Stomach (tissue), 19 donors: ENCODE data around the gene THBS4. TPM values are rescaled to one million over a fixed set of nuclear protein-coding genes. Genes with fewer than 3 reads are reported as not detected.

Experiments
- DNase-seq, 2 donors: peaks; one replicate each; pipeline versions ENCODE4 v3.0.0 to v3.0.0-alpha.2; 2013 to 2019
- H3K27ac ChIP-seq, 5 donors: fragments of 200-600 bp in 4 of 5; sonication (generic) in 4 of 5; one replicate each; pipeline ENCODE4 v1.5.1; 2013 to 2019; ENCODE audit warnings: mild to moderate bottlenecking in 1 of 5, moderate library complexity in 1 of 5
- H3K27me3 ChIP-seq, 3 donors: fragments of 200-600 bp; sonication (generic); one replicate each; pipeline ENCODE4 v1.5.1; 2017 to 2019; ENCODE audit warnings: mixed run types in 1 of 3
- H3K36me3 ChIP-seq, 4 donors: fragments of 200-600 bp; sonication (generic); 1 replicate in 3 of 4; 2 replicates in 1 of 4; pipeline ENCODE4 v1.5.1; 2016 to 2019
- H3K4me1 ChIP-seq, 4 donors: fragments of 200-600 bp; sonication (generic); one replicate each; pipeline ENCODE4 v1.5.1; 2016 to 2019
- H3K4me3 ChIP-seq, 4 donors: fragments of 200-600 bp; sonication (generic) in 3 of 4; one replicate each; pipeline ENCODE4 v1.5.1; 2016 to 2019; ENCODE audit warnings: mild to moderate bottlenecking in 1 of 4
- H3K9me3 ChIP-seq, 4 donors: fragments of 200-600 bp; sonication (generic); one replicate each; pipeline ENCODE4 v1.5.1; 2016 to 2019
- EP300 ChIP-seq: sonication (generic); formaldehyde crosslinking; IDR thresholded peaks from one replicate; pipeline ENCODE4 v1.6.1; 2017; ENCODE audit warnings: antibody characterized with exemption
- POLR2A ChIP-seq, 4 donors: fragments of 450-650 bp; IDR thresholded peaks; one replicate each; pipeline ENCODE4 v1.6.1; 2016; ENCODE audit warnings: antibody characterized with exemption in 4 of 4, control low read depth in 2 of 4, mild to moderate bottlenecking in 1 of 4, moderate library complexity in 1 of 4
- POLR2AphosphoS5 ChIP-seq, 3 donors: sonication (generic); formaldehyde crosslinking; IDR thresholded peaks; one replicate each; pipeline ENCODE4 v1.6.1; 2016; ENCODE audit warnings: antibody characterized with exemption in 3 of 3
- WGBS, 5 donors: extraction: QIAGEN DNeasy Blood & Tissue Kit in 3 of 5; methylation state at CpG; one replicate each; pipeline versions ENCODE4 v1.1.5 to v1.1.7; 2013 to 2018; 5-methylcytosine and 5-hydroxymethylcytosine counted together
- intact Hi-C: fragments of 100-400 bp; cut with DNase I; formaldehyde crosslinking; loops from one replicate; pipeline ENCODE4 v1.15.1; 2023; ENCODE audit warnings: low total_unique reads
- long read RNA-seq, 10 donors: transcript quantifications; one replicate each; lab custom pipeline, GENCODE V29; 2026
- polyA plus RNA-seq, 3 donors: library from polyadenylated mRNA; stranded (reverse); fragments of 200-250 nt; gene quantifications; one replicate each; pipeline ENCODE4 v1.2.3, GENCODE V29; 2013
- total RNA-seq, 5 donors: library from RNA; depleted of rRNA; stranded (reverse); fragments of >200 nt; gene quantifications; one replicate each; pipeline versions ENCODE4 v1.1.0 to v1.2.3, GENCODE V29; 2014 to 2016
- TF ChIP-seq, protein P1 (sequence below), 7 experiments: fragments of 450-650 bp in 4 of 7; fragments of 200-600 bp in 3 of 7; sonication (generic) in 3 of 7; IDR thresholded peaks; one replicate each; pipeline ENCODE4 v1.5.1; 2016 to 2019; ENCODE audit warnings: antibody characterized with exemption in 7 of 7, control low read depth in 2 of 7, mild to moderate bottlenecking in 1 of 7
- donor health status: healthy with polysubstance abuse.
- donor health status: Bipolar disorder and iron deficiency.
- donor health status: healthy.

The THBS4 gene
- total RNA-seq (10 to 100 TPM in 1 of 5 donors, 1 to 10 TPM in 3, not detected in 1; 5.3 to 38.2 (median 7.2) TPM), polyA plus RNA-seq (1 to 10 TPM in 1 of 3 donors, under 1 TPM in 2; 0.19 to 9.8 (median 0.46) TPM)
- long read RNA-seq, donor 1, result 0 reads
- long read RNA-seq, donor 2, partial matches to known transcripts, result 0 of 1 reads
- long read RNA-seq, donor 2, other reads (novel, unspliced or antisense), result 0 of 1 reads
- long read RNA-seq, donor 3, partial matches to known transcripts, result 0 of 1 reads
- long read RNA-seq, donor 3, other reads (novel, unspliced or antisense), result 0 of 1 reads
- long read RNA-seq, donor 4, result 0 reads
- long read RNA-seq, donor 5, result 0 reads
- long read RNA-seq, donor 6, partial matches to known transcripts, result 0 of 1 reads
- long read RNA-seq, donor 6, other reads (novel, unspliced or antisense), result 0 of 1 reads
- long read RNA-seq, donor 7, partial matches to known transcripts, result 0 of 9 reads
- long read RNA-seq, donor 7, other reads (novel, unspliced or antisense), result 7 of 9 reads
- long read RNA-seq, donor 8, partial matches to known transcripts, result 0 of 1 reads
- long read RNA-seq, donor 8, other reads (novel, unspliced or antisense), result 0 of 1 reads
- long read RNA-seq, donor 9, result 0 reads
- long read RNA-seq, donor 10, result 0 reads

DNA sequence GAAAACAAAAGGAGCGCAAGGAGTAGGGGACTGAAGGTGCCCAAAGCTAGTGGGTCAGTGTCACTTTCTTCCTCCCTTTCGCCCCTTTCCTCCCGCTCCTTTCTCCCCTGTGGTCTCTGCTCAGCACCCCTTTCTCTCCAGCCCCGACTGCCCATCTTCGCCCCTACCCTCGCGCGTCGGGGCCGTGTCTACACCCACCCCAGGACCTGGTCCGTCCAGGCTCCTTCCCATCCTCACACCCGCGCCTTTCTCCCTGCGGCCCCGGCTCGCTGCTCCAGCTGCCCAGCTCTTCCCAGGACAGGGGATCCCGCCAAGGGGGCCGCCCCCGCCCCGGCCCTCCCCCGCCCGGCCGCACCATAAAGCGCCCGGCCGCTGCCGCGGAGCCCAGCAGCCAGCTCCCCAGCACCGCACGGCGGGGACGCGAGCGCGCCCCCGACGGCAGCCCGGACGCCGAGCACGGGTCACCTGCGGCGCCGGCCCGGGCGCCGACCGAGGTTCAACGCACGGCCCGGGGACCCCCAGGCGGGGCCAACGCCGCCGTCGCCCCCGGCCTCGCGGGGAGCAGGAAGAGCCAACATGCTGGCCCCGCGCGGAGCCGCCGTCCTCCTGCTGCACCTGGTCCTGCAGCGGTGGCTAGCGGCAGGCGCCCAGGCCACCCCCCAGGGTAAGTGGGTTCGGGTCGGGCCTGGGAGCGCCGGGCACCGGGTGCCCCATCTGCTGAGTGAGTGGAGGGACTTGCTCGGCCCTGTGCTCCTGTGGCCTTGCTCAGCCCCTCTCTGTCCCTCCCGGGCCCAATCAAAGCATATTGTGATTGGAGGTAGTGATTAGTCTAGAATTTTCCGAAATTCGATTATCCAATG is at the start of gene THBS4:
THBS4 (plus strand) TSS at position 387 of the 860 bp plus-strand sequence; CDS start at position 577, 190 bp downstream.
- 6 to 16% (median 7%) methylated on average over 24 to 76 of the region's 76 CpGs for WGBS, 5 donors
- TF ChIP-seq, protein P1, sequence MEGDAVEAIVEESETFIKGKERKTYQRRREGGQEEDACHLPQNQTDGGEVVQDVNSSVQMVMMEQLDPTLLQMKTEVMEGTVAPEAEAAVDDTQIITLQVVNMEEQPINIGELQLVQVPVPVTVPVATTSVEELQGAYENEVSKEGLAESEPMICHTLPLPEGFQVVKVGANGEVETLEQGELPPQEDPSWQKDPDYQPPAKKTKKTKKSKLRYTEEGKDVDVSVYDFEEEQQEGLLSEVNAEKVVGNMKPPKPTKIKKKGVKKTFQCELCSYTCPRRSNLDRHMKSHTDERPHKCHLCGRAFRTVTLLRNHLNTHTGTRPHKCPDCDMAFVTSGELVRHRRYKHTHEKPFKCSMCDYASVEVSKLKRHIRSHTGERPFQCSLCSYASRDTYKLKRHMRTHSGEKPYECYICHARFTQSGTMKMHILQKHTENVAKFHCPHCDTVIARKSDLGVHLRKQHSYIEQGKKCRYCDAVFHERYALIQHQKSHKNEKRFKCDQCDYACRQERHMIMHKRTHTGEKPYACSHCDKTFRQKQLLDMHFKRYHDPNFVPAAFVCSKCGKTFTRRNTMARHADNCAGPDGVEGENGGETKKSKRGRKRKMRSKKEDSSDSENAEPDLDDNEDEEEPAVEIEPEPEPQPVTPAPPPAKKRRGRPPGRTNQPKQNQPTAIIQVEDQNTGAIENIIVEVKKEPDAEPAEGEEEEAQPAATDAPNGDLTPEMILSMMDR (IDR thresholded peaks at IDR 0.05), result no peak
- TF ChIP-seq POLR2AphosphoS5 (IDR thresholded peaks at IDR 0.05) (no peak), POLR2A (IDR thresholded peaks at IDR 0.05) (no peak), EP300 (no peak)
- H3K36me3 ChIP-seq, result no peaks in the 10 kb centered on the region
- intact Hi-C loops, result no loop called here
- H3K4me1 ChIP-seq, result peaks cover 0 to 10% (median 6%) of the 10 kb centered on the region in 4 donors
- peak in 1 of 2 donors; percentile 43 for DNase-seq
- no peak within 1 kb of the TSS for H3K27ac ChIP-seq
- H3K4me3 ChIP-seq, result peak within 1 kb of the TSS; percentile 24 to 36 (median 30)
- no peaks in the 10 kb centered on the region for H3K9me3 ChIP-seq
- H3K27me3 ChIP-seq, result peaks cover 7 to 64% (median 33%) of the 10 kb centered on the region in 3 donors

DNA sequence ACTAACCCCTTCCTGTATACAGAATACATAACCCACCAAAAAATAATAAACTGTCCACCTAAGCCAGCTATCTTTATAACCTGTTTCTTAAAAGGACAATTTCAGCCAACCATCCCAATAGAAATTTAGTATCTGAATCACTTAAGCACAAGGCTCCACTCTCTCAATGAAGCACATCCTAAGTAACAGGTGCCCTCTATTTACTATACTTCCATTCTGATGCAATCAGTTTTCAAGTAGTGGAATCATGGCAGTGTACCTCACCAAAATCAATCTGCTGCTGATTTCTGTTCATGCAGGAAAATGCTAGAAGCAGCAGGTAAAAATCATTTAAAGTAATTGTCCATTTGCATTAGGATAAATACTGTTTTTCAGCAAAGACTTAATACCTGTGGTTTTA is 48.9 kb upstream of the THBS4 start:
- DNase-seq, result no peak
- Histone ChIP-seq H3K27me3 (no peaks in the 10 kb centered on the region), H3K27ac (no peak overlapping the region), H3K4me3 (no peak overlapping the region), H3K9me3 (no peaks in the 10 kb centered on the region), H3K4me1 (peaks cover 0 to 17% (median 9%) of the 10 kb centered on the region in 4 donors), H3K36me3 (peaks cover 7 to 79% (median 74%) of the 10 kb centered on the region in 4 donors)
- intact Hi-C loops, result no loop called here
- TF ChIP-seq POLR2A (IDR thresholded peaks at IDR 0.05) (no peak), POLR2AphosphoS5 (IDR thresholded peaks at IDR 0.05) (no peak), EP300 (no peak)
- TF ChIP-seq, protein P1 (IDR thresholded peaks at IDR 0.05), result no peak

DNA sequence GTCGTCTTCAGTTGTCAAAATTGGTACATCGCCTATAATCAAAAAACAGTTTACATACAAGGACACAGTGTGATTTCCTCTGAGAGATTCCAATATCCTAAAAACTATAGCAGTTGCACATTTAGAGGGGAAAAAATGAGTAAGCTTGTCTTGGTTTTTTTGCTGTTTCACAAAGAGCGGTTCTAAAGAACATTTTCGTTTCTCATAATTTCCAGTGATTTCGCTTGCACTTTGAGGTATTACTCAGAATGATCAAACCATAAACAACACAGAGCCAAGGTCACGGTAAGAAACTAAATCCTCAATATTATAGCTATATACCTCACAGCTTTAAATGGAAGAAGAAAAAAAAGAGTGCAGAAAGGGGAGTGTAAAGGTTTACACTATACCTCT is 44.9 kb upstream of the THBS4 start:
- TF ChIP-seq EP300, result no peak
- H3K27me3 ChIP-seq, result no peaks in the 10 kb centered on the region
- peaks cover 5 to 41% (median 36%) of the 10 kb centered on the region in 4 donors for H3K36me3 ChIP-seq
- H3K9me3 ChIP-seq, result no peaks in the 10 kb centered on the region
- H3K4me3 ChIP-seq, result peak overlapping the region; percentile 76 to 99 (median 95)
- no peak for DNase-seq
- WGBS, 5 donors, result 58 to 77% (median 69%) methylated on average over 6 of the region's 6 CpGs
- intact Hi-C loops, result no loop called here
- peaks cover 5 to 24% (median 17%) of the 10 kb centered on the region in 4 donors for H3K4me1 ChIP-seq
- H3K27ac ChIP-seq, result peak overlapping the region in 2 of 5 donors; percentile 84 to 87

DNA sequence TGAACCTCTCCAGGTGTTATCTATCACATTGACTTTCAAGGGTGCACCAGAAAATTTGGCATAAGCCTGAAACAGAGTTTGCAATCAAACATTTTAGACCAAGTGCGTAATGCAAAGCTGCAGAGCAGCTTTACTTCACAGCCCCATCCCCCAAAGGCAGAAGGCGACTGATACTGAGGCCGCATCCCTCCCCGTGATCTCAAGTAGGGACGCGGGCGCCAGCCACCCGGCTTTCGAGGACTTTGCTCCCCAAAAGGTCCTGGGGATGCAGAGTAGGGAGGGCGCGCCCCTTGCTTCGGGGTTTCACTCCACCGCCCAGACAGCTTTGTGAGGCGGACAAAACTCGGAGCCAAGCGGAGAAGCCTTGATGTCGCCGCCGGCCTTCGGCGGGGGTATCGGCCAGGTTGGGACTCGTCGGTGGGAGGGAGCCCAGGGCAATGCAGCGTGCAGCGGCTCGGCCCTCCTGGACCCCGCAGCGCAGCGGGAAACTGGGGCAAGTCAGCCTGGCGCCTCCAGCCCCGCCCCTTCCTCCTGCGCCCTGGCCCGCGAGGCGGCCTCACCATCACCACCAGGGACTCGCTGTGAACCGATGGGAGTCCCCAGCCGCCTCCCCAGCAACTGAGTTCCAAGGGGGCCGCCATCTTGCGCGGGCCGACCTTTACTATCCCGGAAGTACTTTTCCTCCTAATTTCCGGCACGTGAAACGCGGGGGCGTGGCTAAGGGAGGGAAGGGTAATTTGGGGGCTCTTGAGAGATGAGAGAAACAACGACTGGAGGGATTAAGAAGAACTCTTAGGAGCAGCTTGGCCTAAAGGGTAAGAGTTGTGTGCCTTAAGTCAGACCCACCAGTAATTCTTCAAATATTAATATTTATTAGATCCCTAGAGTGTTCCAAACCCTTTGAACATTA is 44.3 kb upstream of the THBS4 start, which contains the start of gene MTX3:
MTX3 (minus strand) TSS at position 665 of the 910 bp plus-strand sequence; CDS start at position 641, 24 bp downstream.
- Histone ChIP-seq H3K4me3 (peak within 1 kb of the TSS; percentile 76 to 99 (median 95)), H3K36me3 (peaks cover 5 to 35% (median 30%) of the 10 kb centered on the region in 4 donors), H3K27me3 (no peaks in the 10 kb centered on the region), H3K9me3 (no peaks in the 10 kb centered on the region), H3K4me1 (peaks cover 5 to 24% (median 17%) of the 10 kb centered on the region in 4 donors), H3K27ac (peak within 1 kb of the TSS; percentile 74 to 87 (median 84))
- intact Hi-C loops, result no loop called here
- peak; percentile 79 to 94 for DNase-seq
- peak; percentile 34 to 71 (median 50) for TF ChIP-seq POLR2AphosphoS5 (IDR thresholded peaks at IDR 0.05)
- TF ChIP-seq POLR2A (IDR thresholded peaks at IDR 0.05), result no peak
- 1 to 3% (median 1%) methylated on average over 19 to 50 of the region's 50 CpGs for WGBS, 5 donors
